HG03521 (cell line): ENCODE data around the gene CACNA2D2.

Source experiments
- ATAC-seq: cut with Tn5 transposase; IDR thresholded peaks from one replicate; pipeline ENCODE4 v1.9.1; 2021; ENCODE audit warnings: mild to moderate bottlenecking, moderate library complexity; ENCODE audit not compliant: unreplicated experiment

CACNA2D2 gene

GRCh38 chr3:50470658-50471057, 32.8 kb downstream of the CACNA2D2 start:
- ATAC-seq, result no peak

- no peak for ATAC-seq
Measured at GRCh38 chr3:50467919-50468318, 35.5 kb downstream of the CACNA2D2 start.

GRCh38 chr3:50466177-50466576, 37.3 kb downstream of the CACNA2D2 start:
- no peak for ATAC-seq

GRCh38 chr3:50464569-50464968, 38.9 kb downstream of the CACNA2D2 start:
- ATAC-seq, result no peak

- no peak for ATAC-seq
Measured at GRCh38 chr3:50459785-50460184, 43.6 kb downstream of the CACNA2D2 start.

- ATAC-seq, result no peak
Measured at GRCh38 chr3:50457988-50458387, 45.4 kb downstream of the CACNA2D2 start.

GRCh38 chr3:50455161-50456018, 48.0 kb downstream of the CACNA2D2 start:
- no peak for ATAC-seq

GRCh38 chr3:50454481-50455070, 48.9 kb downstream of the CACNA2D2 start:
- ATAC-seq, result no peak

GRCh38 chr3:50453907-50454306, 49.5 kb downstream of the CACNA2D2 start:
- ATAC-seq, result no peak

GRCh38 chr3:50450209-50450921, 53.1 kb downstream of the CACNA2D2 start:
- no peak for ATAC-seq

GRCh38 chr3:50448752-50449539, 54.5 kb downstream of the CACNA2D2 start:
- ATAC-seq, result no peak

GRCh38 chr3:50447290-50447840, 56.1 kb downstream of the CACNA2D2 start:
- no peak for ATAC-seq

GRCh38 chr3:50445919-50446318, 57.5 kb downstream of the CACNA2D2 start:
- no peak for ATAC-seq

- no peak for ATAC-seq
Measured at GRCh38 chr3:50444782-50445181, 58.7 kb downstream of the CACNA2D2 start.

GRCh38 chr3:50444213-50444612, 59.2 kb downstream of the CACNA2D2 start:
- no peak for ATAC-seq

- ATAC-seq, result no peak
Measured at GRCh38 chr3:50442945-50443579, 60.4 kb downstream of the CACNA2D2 start.

GRCh38 chr3:50441424-50442217, 61.8 kb downstream of the CACNA2D2 start:
- ATAC-seq, result no peak

GRCh38 chr3:50436114-50436674, 67.2 kb downstream of the CACNA2D2 start:
- ATAC-seq, result no peak
